Glutamatergic neuron (in vitro differentiated cells): ENCODE measurements around the gene PFN3. TPM values are rescaled to one million over a fixed set of nuclear protein-coding genes. Genes with fewer than 3 reads are reported as not detected.
"Not testable (repeated sequence)": the region's sequence is repeated elsewhere in the genome, so short reads cannot be mapped to it uniquely, and the experiment has no call there.

Experiments
- DNase-seq: peaks from one replicate; pipeline ENCODE4 v3.0.0; 2022
- H3K27ac Mint-ChIP-seq: one replicate; pipeline ENCODE4 v1.8.0; 2020; ENCODE audit warnings: mild to moderate bottlenecking, mixed read lengths, inconsistent platforms; ENCODE audit not compliant: unreplicated experiment
- H3K27me3 Mint-ChIP-seq: one replicate; pipeline ENCODE4 v1.8.0; 2020; ENCODE audit warnings: mild to moderate bottlenecking, moderate library complexity, mixed read lengths, inconsistent platforms; ENCODE audit not compliant: unreplicated experiment
- H3K36me3 Mint-ChIP-seq: one replicate; pipeline ENCODE4 v1.8.0; 2020; ENCODE audit warnings: mild to moderate bottlenecking, mixed read lengths, inconsistent platforms; ENCODE audit not compliant: unreplicated experiment
- H3K4me1 Mint-ChIP-seq: one replicate; pipeline ENCODE4 v1.8.0; 2020; ENCODE audit warnings: mild to moderate bottlenecking, low read depth, mixed read lengths, inconsistent platforms; ENCODE audit not compliant: unreplicated experiment
- H3K4me3 Mint-ChIP-seq: one replicate; pipeline ENCODE4 v1.8.0; 2020; ENCODE audit warnings: mild to moderate bottlenecking, mixed read lengths, inconsistent platforms; ENCODE audit not compliant: unreplicated experiment
- H3K9me3 Mint-ChIP-seq: one replicate; pipeline ENCODE4 v1.8.0; 2020; ENCODE audit warnings: mild to moderate bottlenecking, moderate library complexity, mixed read lengths, inconsistent platforms; ENCODE audit not compliant: unreplicated experiment
- total RNA-seq: library from RNA; stranded (reverse); fragmentation: NEBNext Ultra II Directional; extraction: Animal tissue kit (Norgen Biotek cat#: 25700); gene quantifications from one replicate; pipeline ENCODE4 v1.2.1, GENCODE V29; 2021; ENCODE audit not compliant: unreplicated experiment
- TF ChIP-seq, protein P1 (sequence below): fragments of 200-600 bp; sonication (generic); IDR thresholded peaks from one replicate; pipeline ENCODE4 v1.5.0; 2021; ENCODE audit not compliant: partially characterized antibody, unreplicated experiment

The PFN3 gene
- total RNA-seq, 1 donor from 2014 or later: not detected

DNA sequence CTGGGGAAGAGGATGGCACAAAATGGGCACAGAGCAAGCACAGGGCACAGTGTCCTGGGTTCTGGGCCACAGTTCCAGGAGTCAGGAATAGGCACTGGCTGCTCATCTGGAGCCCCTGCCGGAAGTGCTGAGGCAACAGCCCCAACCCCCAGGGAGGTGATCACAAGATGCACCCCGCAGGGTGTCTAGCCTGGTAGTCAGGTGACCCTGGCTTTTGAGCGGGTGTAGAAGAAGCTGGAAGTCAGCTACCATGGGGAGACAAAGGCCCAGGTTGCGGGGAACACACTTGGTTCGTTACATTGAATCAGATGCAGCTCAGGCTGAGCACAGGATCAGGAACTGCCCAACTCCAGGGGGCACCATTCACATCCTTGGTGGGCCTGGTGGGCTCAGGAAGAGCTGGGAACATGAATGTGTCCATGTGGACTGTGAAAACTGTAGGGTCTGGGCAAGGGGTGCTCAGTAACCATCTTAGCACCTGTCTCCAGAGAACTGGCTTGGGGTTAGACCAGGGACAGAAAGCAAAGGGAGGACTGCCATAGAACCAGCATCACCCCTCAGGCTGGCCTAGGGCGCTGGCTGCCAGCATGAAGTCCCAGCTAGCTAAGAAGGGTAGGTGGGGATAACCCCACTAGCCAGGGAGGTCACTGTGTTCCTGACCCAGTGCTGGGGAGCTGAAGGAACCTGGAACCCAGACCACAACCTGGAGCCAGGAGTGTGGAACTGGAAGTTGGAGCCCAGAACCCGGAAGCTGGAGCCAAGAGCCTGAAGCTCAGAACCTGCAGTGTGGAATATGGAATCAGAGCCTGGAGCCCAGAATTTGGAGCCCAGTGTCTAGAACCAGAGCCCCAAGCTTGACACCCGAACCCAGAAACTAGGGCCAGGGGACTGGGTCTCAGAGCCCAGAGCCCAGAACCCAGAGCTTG is 22.3 kb downstream of the PFN3 start:
- no peaks in the 10 kb centered on the region for H3K4me1 Mint-ChIP-seq
- no peak overlapping the region for H3K27ac Mint-ChIP-seq
- TF ChIP-seq, protein P1, sequence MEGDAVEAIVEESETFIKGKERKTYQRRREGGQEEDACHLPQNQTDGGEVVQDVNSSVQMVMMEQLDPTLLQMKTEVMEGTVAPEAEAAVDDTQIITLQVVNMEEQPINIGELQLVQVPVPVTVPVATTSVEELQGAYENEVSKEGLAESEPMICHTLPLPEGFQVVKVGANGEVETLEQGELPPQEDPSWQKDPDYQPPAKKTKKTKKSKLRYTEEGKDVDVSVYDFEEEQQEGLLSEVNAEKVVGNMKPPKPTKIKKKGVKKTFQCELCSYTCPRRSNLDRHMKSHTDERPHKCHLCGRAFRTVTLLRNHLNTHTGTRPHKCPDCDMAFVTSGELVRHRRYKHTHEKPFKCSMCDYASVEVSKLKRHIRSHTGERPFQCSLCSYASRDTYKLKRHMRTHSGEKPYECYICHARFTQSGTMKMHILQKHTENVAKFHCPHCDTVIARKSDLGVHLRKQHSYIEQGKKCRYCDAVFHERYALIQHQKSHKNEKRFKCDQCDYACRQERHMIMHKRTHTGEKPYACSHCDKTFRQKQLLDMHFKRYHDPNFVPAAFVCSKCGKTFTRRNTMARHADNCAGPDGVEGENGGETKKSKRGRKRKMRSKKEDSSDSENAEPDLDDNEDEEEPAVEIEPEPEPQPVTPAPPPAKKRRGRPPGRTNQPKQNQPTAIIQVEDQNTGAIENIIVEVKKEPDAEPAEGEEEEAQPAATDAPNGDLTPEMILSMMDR: no peak
- no peak for DNase-seq
- H3K27me3 Mint-ChIP-seq: peaks cover 3% of the 10 kb centered on the region
- peaks cover 9% of the 10 kb centered on the region for H3K9me3 Mint-ChIP-seq
- H3K4me3 Mint-ChIP-seq: no peak overlapping the region
- no peaks in the 10 kb centered on the region for H3K36me3 Mint-ChIP-seq

DNA sequence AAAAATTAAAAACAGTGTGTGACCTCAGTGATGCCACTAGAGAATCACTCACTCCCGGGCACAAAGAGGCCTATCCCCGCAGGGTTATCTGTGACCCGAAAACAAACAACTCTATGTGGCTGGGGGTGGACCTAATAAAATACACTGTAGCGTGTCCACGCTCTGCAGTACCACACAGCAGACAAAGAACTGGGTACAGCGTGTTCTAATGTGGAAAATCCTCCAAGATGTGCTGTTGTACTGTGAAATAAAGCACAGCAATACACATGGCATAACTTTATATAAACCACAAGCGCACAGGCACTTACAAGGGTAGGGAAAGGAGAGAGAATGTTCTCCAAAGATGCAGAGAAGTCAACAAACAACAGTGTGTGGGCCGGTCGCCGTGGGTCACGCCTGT is 24.4 kb downstream of the PFN3 start:
- no peak overlapping the region for H3K27ac Mint-ChIP-seq
- no peaks in the 10 kb centered on the region for H3K36me3 Mint-ChIP-seq
- TF ChIP-seq, protein P1: no peak
- peaks cover 4% of the 10 kb centered on the region for H3K9me3 Mint-ChIP-seq
- H3K4me3 Mint-ChIP-seq: no peak overlapping the region
- H3K27me3 Mint-ChIP-seq: peaks cover 2% of the 10 kb centered on the region
- DNase-seq: no peak
- H3K4me1 Mint-ChIP-seq: no peaks in the 10 kb centered on the region

DNA sequence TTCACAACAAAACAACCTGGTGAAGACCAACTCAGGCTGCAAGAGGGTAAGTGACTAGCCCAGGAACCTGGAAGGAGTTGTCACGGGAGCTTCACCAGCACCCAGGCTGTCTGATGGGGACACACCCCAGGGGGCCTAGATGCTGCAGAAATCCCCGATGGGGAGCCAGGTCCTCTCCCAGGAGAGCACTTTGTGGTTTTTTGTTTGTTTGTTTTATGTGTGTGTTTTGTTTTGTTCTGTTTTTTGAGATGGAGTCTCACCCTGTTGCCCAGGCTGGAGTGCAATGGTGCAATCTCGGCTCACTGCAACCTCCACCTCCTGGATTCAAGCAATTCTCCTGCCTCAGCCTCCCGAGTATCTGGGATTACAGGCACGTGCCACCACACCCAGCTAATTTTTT is 24.9 kb downstream of the PFN3 start:
- not testable (repeated sequence) for H3K36me3 Mint-ChIP-seq, H3K27ac Mint-ChIP-seq, DNase-seq, H3K9me3 Mint-ChIP-seq, H3K4me1 Mint-ChIP-seq, H3K4me3 Mint-ChIP-seq, H3K27me3 Mint-ChIP-seq

DNA sequence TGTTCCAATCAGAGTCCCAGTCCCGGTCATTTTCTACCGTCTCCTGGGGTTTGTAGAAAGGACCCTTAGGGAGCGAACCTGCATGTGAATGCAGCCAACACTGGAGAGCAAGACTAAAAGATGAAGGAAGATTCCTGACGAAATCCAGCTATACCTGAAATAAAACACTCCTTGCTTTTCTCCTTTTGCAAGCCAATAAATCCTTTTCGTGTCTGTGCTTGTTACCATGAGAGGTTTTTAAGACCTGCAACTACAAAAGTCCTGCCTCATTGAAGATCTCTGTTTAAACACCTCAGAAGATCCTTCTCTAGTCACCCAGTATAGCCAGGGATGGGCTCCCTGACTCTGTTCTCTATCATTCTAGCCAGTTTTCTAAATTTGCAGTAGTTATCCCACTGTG is 26.2 kb downstream of the PFN3 start:
- Mint-ChIP-seq H3K27me3 (peaks cover 2% of the 10 kb centered on the region), H3K9me3 (peaks cover 4% of the 10 kb centered on the region), H3K27ac (no peak overlapping the region), H3K4me1 (peaks cover 6% of the 10 kb centered on the region), H3K36me3 (no peaks in the 10 kb centered on the region), H3K4me3 (no peak overlapping the region)
- DNase-seq: no peak
- TF ChIP-seq, protein P1: no peak

DNA sequence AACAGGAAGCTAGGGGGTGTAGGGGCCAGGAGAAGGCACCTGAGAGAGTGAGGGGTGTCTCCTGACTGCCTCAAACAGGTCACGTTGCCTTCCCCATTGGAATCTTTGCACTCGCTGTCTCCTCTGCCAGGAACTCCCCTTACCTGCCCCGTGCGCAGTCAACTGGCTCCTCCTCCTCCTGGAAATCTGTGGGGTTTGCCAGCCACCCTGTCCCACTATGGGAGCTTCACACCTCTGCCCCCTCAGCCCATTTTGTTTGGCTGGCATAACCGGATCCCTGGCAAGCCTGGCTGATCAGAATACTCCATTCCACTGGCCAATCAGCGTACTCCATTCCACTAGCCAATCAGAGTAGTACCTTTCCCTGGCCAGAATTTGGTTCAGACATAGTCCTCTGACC is 26.7 kb downstream of the PFN3 start:
- Mint-ChIP-seq H3K27ac (no peak overlapping the region), H3K9me3 (peaks cover 4% of the 10 kb centered on the region), H3K4me3 (no peak overlapping the region), H3K36me3 (no peaks in the 10 kb centered on the region), H3K27me3 (peaks cover 2% of the 10 kb centered on the region), H3K4me1 (peaks cover 9% of the 10 kb centered on the region)
- DNase-seq: no peak
- TF ChIP-seq, protein P1: no peak
